T1000 (cell line): ENCODE measurements around the gene ELFN1.

Source experiments
- DNase-seq: peaks from one replicate; lab custom pipeline; 2025; ENCODE audit warnings: mixed read lengths; lab: John Stamatoyannopoulos, UW

The ELFN1 gene

DNA sequence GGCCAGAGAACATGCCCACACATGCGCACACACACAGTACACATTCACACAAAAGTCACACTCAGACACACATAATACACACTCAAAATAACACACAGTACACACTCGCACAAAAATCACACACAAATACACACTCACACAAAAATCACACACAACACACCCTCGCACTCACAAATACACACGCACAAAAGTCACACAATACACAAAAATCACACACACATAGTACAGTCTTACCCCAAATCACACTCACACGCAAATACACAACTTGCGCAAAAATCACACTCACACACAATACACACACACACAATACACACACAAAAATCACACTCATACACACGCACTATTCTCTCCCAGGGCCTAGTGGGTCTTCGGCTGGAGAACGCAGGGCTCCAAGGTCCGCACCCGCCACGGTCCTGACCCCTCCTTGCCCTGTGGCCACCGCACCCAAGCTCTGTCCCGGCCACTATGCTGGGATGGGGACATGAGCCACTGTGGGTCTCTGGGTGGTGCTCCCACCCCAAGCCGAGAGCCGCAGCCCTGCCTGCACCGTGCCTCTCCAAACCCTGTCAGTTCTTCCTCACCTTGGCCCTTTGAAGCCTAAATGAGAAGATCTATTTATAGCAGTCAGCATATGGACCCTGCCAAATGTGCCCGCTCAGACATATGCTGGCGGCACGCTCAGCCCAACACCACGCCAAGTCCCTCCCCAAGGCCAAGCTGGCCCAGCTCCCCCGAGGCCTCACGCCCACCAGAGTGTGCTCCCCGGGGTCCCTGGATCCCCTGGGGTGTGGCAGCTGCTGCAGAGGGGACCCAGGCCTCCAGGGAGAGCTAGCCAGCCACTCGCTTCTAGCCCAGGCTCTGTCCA, 55.9 kb downstream of the ELFN1 start:
- no peak for DNase-seq

GRCh38 chr7:1727079-1727478, 57.0 kb downstream of the ELFN1 start:
- DNase-seq: no peak

GRCh38 chr7:1727812-1728570, 57.9 kb downstream of the ELFN1 start:
- no peak for DNase-seq

GRCh38 chr7:1729183-1729582, 59.1 kb downstream of the ELFN1 start:
- no peak for DNase-seq

GRCh38 chr7:1729773-1730172, 59.7 kb downstream of the ELFN1 start:
- no peak for DNase-seq

GRCh38 chr7:1732072-1732471, 62.0 kb downstream of the ELFN1 start:
- no peak for DNase-seq

GRCh38 chr7:1732645-1733044, 62.6 kb downstream of the ELFN1 start:
- DNase-seq: no peak

- no peak for DNase-seq
These were observed 63.3 kb downstream of the ELFN1 start for GRCh38 chr7:1733206-1733907.

DNA sequence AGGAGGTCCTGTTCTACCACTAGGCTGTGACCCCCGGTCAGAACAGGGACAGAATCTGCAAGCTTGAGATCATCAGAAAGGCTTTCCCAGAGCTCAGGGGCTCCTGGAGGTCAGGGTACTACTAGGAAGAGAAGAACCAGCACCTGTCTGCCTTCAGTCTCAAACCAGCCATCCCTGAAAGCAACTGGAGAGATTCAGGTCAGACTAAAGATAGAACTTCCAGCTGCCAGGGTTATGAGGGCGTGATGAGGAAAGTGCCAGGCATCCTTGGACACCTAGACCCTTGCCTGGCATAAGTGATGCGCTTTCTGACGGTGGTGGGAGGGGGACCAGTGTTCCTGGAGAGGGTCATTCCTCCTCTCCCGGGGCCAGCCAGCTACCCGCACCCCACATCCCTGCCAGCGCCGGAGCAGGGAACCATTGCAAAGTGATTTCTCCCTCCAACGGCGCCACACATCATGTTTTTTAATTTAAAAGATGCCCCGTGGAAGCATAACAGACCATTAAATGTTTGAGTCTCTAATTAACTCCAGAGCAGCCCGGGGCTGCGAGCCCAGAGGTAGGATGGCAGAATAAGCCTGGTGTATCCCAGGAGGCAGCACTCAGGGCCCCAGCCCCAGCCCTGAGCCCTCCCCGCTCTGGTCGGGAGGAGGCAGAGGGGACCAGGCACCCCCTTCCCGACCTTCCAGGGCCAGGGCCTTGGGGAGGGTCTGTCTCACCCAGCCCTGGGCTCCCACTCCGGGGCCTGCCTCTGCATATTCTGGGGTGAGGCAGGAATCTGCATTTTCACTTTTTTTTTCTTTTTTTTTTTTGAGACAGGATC, 64.0 kb downstream of the ELFN1 start:
- no peak for DNase-seq

GRCh38 chr7:1735262-1735661, 65.2 kb downstream of the ELFN1 start:
- no peak for DNase-seq

GRCh38 chr7:1735806-1736483, 65.9 kb downstream of the ELFN1 start:
- DNase-seq: no peak

DNA sequence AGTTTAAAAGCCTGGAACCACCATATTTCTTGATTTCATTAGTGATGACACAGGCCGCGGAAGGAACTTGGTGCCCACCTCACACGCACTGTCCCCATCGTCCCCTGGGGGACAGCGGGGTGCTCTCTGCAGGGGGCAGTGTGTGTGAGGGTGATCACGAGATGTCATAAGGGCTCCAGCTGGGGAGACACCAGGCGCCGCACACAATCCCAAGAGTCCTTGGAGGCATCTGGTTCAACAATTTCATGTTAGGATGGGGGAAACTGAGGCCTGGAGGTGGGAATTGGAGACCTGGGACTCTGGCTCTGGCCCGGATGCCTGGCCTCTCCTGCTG, 66.4 kb downstream of the ELFN1 start:
- no peak for DNase-seq

DNA sequence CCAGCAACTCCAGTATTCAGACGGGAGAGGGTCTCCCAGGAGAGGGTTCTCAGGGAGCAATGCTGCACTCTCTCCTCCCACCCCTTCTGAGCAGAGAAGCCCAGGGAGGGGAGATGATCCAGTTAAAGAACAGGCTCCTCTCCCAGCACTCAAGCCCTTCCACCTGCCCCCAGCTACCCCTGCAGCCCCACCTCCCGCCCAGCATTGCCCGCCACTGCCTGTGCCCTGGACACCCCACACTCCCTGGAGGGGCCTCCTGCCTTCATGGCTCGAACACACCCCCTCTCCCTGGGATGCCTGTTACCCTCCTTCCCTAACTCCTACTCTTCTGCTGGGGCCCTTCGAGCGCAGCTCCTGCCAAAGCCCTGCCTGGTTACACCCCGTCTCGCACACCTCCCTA, 66.8 kb downstream of the ELFN1 start:
- no peak for DNase-seq

DNA sequence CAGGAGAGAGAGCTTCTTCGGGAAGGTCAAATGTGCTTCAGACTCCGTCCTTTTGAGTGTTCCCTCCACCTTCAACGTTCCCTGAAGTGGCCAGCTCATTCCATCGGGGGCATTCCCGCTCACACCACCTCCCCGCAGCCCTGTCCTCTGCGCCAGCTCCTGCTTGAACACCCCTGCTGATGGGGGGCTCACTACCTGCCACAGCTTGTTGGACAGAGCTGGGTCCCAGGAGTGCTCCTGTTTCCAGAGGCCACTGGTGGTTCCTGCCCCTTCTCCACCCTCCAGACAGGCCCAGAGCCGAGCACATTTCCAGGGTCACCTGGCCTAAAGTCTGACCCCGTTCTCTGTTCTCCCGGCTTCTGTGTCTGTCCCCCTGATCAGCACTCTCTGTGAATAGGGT, 67.4 kb downstream of the ELFN1 start:
- DNase-seq: no peak

GRCh38 chr7:1737956-1738355, 67.9 kb downstream of the ELFN1 start:
- no peak for DNase-seq

- no peak for DNase-seq
These were observed 68.4 kb downstream of the ELFN1 start for GRCh38 chr7:1738511-1738910.

DNA sequence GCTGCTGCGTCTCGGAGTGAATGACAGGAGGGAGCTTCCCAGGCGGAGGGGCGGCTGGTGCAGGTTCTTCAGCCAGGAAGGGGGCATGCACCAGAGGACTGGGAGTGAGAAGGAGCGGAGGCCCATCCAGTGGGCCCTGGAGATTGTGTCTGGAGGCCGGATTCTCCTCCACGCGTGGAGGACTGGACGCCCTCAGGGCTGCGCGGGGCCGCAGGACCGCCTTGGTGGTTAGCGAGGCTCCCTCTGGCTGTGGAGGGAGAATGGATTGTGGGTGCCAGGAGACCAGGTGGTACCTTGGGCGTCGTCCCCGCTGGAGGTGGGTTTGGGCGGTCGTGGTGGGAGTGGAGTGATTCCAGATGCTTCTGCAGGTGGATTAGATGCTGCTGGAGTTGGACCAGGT, 68.9 kb downstream of the ELFN1 start:
- no peak for DNase-seq

DNA sequence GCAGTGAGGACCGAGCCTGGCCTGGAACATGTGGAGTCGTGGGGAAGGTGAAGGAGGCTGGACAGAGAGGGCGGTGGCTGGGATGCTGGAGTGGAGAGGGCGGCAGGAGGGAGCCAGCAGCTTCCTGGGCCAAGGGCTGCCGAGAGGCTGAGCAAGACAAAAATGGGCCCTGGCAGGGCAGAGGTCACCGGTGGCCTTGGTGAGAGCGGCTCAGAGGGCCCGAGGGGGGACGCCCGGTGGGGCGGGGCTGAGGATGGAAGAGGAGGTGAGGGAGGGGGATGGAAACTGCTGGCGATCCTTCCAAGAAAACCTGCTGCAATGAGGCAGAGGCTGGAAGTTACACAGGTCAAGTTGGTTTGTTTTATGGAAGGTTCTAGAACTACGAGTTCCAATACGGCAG, 69.5 kb downstream of the ELFN1 start:
- DNase-seq: no peak

DNA sequence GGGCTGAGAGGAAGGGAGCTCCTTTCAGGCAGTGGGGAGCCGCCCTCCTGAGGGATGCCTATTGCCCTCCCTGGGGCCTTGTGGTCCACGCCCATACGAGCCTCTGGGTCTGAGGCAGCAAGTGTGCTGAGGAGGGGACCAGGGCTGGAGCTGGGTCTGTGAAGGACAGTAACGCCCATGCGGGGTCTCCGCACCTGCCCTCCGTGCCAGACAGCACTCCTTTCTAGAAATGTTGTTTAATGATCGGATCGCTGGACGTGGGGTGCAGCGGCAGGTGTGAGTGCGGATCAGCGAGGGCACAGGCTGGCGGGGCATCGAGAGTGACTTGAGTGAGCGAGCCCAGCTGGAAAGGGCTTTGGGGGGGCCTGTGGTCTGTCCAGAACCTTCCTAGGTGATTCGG, 70.1 kb downstream of the ELFN1 start:
- no peak for DNase-seq

- DNase-seq: no peak
These were observed 71.2 kb downstream of the ELFN1 start for GRCh38 chr7:1741246-1741645.

GRCh38 chr7:1741751-1742554, 71.9 kb downstream of the ELFN1 start:
- DNase-seq: no peak
